Activated T-cell treated with anti-CD3 and anti-CD28 coated beads, Interleukin-2, amount 50 U/mL, for 72 hours (primary cell): ENCODE measurements around the gene KCNJ16. TPM values are rescaled to one million over a fixed set of nuclear protein-coding genes. Genes with fewer than 3 reads are reported as not detected.

Experiments
- ATAC-seq, 2 donors: fragments of 150-1000 bp; cut with Tn5 transposase; replicated peaks in 1 of 2; 2 replicates each; pipeline ENCODE4 v1.10.0; 2021; ENCODE audit warnings: moderate library complexity in 2 of 2, mild to moderate bottlenecking in 1 of 2
- DNase-seq, 2 donors: peaks; one replicate each; pipeline ENCODE4 v3.0.0; 2021 to 2022; ENCODE audit warnings: mixed read lengths in 1 of 2
- H3K27ac Mint-ChIP-seq: one replicate; pipeline ENCODE4 v1.8.0; 2022; ENCODE audit warnings: mild to moderate bottlenecking, moderate library complexity, mixed read lengths
- H3K27me3 Mint-ChIP-seq: one replicate; pipeline ENCODE4 v1.8.0; 2022; ENCODE audit warnings: low read depth, mixed read lengths
- H3K36me3 Mint-ChIP-seq, 2 donors: one replicate each; pipeline ENCODE4 v1.8.0; 2022; ENCODE audit warnings: mixed read lengths in 2 of 2, mild to moderate bottlenecking in 1 of 2; ENCODE audit not compliant: insufficient read depth in 2 of 2
- H3K4me1 Mint-ChIP-seq: one replicate; pipeline ENCODE4 v1.8.0; 2022; ENCODE audit warnings: low read depth, mixed read lengths
- H3K4me3 Mint-ChIP-seq, 2 donors: one replicate each; pipeline ENCODE4 v1.8.0; 2022; ENCODE audit warnings: mild to moderate bottlenecking in 2 of 2, mixed read lengths in 2 of 2, moderate library complexity in 2 of 2
- H3K9me3 Mint-ChIP-seq, 2 donors: one replicate each; pipeline ENCODE4 v1.8.0; 2022; ENCODE audit warnings: mixed read lengths in 2 of 2
- total RNA-seq, 2 donors: library from RNA; stranded (reverse); gene quantifications; one replicate each; pipeline ENCODE4 v1.2.3, GENCODE V29; 2022

The KCNJ16 gene
- total RNA-seq, 2 donors from 2014 or later = not detected

GRCh38 chr17:70181866-70182265, 106.8 kb downstream of the KCNJ16 start:
- no peaks in the 10 kb centered on the region for H3K4me1 Mint-ChIP-seq
- DNase-seq = no peak
- peaks cover 8% of the 10 kb centered on the region for H3K27me3 Mint-ChIP-seq
- peaks cover 2% of the 10 kb centered on the region in 2 donors for H3K9me3 Mint-ChIP-seq
- H3K36me3 Mint-ChIP-seq = no peaks in the 10 kb centered on the region
- no peak overlapping the region for H3K4me3 Mint-ChIP-seq
- no peak overlapping the region for H3K27ac Mint-ChIP-seq
- ATAC-seq = no peak

GRCh38 chr17:70183508-70183907, 108.5 kb downstream of the KCNJ16 start:
- Mint-ChIP-seq H3K27ac (no peak overlapping the region), H3K9me3 (peaks cover 2 to 3% of the 10 kb centered on the region in 2 donors), H3K4me1 (no peaks in the 10 kb centered on the region), H3K27me3 (peaks cover 8% of the 10 kb centered on the region), H3K4me3 (no peak overlapping the region), H3K36me3 (no peaks in the 10 kb centered on the region)
- ATAC-seq (no peak), DNase-seq (no peak)

- no peak overlapping the region for H3K4me3 Mint-ChIP-seq
- H3K36me3 Mint-ChIP-seq = no peaks in the 10 kb centered on the region
- peaks cover 8% of the 10 kb centered on the region for H3K27me3 Mint-ChIP-seq
Observed at GRCh38 chr17:70184207-70184606, 109.2 kb downstream of the KCNJ16 start.

GRCh38 chr17:70184770-70185169, 109.7 kb downstream of the KCNJ16 start:
- no peak overlapping the region for H3K27ac Mint-ChIP-seq
- ATAC-seq (no peak), DNase-seq (no peak)
- peaks cover 8% of the 10 kb centered on the region for H3K27me3 Mint-ChIP-seq
- H3K4me1 Mint-ChIP-seq = no peaks in the 10 kb centered on the region
- no peak overlapping the region for H3K4me3 Mint-ChIP-seq
- H3K9me3 Mint-ChIP-seq = peaks cover 2 to 6% of the 10 kb centered on the region in 2 donors
- H3K36me3 Mint-ChIP-seq = no peaks in the 10 kb centered on the region

More at GRCh38 chr17:70184207-70184606, 109.2 kb downstream of the KCNJ16 start:
- Mint-ChIP-seq H3K4me1 (no peaks in the 10 kb centered on the region), H3K9me3 (peaks cover 2 to 6% of the 10 kb centered on the region in 2 donors), H3K27ac (no peak overlapping the region)
- DNase-seq (no peak), ATAC-seq (no peak)

Other genes with a start within 250 kb of the KCNJ16 start
- not detected for gene KCNJ2, start 94.3 kb downstream of the KCNJ16 start, total RNA-seq